NCI-H69 (cell line): ENCODE results near the gene CCDC68.
A peak's percentile ranks its signal among the peaks of the same experiment; 100 is the strongest.
"Not testable (repeated sequence)": the region's sequence is repeated elsewhere in the genome, so short reads cannot be mapped to it uniquely, and the experiment has no call there.

ENCODE experiments used
- DNase-seq: peaks from one replicate; lab custom pipeline; 2025; lab: John Stamatoyannopoulos, UW

CCDC68 gene, protein sequence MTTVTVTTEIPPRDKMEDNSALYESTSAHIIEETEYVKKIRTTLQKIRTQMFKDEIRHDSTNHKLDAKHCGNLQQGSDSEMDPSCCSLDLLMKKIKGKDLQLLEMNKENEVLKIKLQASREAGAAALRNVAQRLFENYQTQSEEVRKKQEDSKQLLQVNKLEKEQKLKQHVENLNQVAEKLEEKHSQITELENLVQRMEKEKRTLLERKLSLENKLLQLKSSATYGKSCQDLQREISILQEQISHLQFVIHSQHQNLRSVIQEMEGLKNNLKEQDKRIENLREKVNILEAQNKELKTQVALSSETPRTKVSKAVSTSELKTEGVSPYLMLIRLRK

DNA sequence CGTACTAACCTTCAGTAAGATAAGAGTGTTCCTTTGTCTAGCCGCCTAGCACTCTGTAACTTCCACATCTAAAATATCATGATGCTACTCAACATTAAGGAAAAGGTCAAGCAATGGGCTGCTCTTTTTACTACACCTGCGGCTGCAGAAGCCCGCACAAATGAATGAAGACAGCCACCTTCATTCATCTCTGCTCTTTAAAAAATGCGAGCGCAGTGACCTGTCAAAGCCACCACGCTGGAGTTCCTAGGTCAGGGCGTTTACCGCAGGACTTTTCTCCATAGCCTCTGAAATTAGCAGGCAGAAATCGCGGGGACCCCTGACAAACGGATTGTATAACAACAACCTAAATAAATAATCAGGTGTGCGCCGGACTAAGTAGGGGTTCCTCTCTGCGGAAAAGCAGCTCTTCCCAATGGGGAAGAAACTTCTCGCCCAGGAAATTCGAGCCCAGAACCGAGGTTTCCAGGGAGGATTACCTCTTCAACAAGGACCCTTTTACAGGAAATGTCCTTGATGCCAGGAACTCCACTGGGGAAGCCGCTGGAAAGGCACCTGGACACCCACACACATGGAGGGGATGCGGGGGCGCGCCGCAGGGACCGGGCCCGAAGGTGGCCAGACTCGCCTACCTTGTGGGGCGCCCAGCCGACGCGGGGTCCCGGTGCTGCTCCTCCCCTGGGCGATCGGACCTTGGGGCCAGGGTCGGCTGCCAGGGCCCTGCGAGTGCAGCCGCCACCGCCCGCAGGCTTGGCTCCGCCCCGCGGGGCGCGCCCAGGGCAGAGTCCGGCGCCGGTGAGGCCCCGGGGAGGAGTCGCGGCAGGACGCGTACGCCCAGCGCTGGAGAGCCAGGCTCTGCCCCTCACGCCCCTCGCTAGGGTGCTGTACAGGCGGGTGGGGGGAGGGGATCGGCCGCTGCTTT lies at the start of gene CCDC68:
TSS of gene CCDC68 (minus strand) at position 758 of the 922 bp plus-strand sequence. CDS start 16,670 bp downstream, outside the sequence.
- DNase-seq = peak; percentile 22

DNA sequence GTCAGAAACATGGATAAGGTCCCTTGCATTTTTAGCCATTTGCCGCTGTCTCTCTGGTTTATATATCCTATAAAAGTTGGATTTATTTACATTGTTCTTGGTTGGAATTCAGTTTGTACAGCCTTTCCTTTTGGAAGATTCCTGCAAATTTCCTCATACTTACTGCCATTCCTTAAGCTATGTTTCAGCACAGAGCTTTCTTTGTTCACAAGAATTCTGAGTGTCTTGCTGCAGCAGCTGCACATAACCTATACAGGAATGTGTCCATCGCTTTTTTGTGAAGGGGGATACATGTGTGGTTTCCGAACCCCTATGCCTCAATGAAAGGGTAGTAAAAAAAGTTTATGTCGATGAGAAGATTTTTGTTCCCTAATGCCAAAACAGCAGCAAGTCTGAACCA lies 48.3 kb upstream of the CCDC68 start:
- DNase-seq = no peak

DNA sequence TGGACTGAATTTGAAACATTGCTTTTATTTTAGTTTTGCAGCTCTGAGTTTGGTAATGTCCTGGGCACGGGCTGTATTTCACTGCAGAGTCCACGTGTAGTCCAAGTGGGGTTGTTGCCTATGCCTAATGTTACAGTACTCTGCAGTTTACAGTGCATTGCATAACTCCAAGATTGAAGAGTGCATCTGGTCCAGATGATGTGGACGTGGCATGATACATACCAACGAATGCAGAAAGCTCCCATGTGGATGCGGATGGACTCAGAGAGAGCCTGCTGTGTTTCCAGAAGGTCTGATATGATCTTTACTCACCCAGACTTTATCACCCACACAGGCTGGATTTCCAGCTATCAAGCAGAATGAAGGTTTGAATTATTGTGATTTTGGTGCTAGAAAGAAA lies 44.4 kb upstream of the CCDC68 start:
- no peak for DNase-seq

DNA sequence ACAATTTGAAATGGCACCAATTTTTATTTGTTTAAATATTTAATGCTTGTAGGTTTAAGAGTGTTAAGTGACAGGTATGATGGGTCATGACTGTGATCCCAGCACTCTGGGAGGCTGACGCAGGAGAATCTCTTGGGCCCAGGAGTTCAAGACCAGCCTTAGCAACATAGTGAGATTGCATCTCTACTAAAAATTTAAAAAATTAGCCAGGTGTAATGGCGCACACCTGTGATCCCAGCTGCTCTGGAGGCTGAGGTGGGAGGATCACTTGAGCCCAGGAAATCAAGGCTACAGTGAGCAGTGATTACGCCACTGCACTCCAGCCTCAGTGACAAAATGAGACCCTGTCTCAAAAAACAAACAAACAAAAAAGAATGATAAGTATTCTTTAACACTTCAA lies 43.0 kb upstream of the CCDC68 start:
- DNase-seq = no peak

DNA sequence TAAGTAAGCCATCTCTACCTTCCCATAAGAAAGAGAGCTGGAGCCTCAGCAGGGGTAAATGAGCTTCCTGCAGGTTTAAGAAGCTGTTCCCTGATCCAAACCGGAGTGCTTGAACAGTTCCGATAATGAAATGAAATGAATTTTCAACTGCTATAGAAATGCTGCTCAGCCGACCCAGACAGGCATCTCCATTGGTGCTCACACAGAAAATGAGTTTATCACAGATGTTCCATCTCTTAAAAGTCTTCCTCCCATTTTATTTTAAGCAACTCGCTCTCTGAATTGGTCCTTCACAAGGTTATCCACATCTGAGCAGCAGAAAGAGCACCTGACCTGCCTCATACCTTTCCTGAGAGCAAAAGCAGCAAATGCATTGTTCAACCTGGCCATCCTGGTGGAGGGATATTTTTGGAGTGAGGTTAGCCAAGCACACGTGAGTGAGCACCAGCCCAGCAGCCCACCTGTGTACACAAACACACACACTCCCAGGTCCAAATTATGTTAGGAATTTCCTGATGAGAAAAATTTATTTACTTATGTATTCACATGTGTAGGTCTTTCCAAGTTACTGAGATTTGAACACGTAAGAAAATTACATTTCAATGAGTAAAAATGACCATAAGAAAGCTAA lies 42.2 kb upstream of the CCDC68 start:
- peak; percentile 22 for DNase-seq

DNA sequence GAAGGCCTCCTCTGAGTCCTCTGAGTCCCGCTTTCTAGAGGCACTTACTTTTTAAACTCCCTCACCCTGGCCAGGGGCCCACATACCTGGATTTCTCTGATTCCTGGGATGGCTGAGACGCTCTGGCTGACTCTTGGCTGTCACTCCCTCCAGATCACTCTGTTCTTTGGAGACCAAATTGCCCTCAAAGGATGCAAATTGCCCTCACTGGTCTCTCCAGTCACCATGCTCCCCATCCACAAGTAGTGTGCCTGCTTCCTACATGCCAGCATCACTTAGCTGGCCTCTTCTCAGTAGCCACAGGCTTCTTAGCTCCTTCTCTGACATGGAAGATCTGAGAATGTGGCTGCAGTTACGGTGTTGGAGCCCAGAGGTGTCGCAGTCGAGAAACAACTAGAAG lies 41.3 kb upstream of the CCDC68 start:
- no peak for DNase-seq

DNA sequence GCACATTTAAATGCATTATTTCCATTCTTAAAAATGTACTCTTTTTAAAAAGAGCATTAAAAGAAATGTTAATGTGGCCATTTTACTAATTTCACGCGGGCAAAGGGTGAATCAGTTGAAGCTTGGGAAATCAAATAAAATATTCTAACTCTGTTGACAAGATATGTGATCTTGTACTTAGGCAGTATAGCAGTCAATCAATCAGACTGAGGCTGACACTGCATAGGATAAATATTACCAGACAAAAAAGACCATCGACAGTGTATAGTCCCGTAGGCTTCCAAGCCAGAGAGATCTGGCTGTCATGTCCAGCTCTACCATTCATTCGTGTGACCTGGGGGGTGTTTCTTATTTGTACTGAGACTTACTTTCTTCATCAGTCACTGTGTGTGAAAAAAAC lies 39.8 kb upstream of the CCDC68 start:
- DNase-seq = no peak

DNA sequence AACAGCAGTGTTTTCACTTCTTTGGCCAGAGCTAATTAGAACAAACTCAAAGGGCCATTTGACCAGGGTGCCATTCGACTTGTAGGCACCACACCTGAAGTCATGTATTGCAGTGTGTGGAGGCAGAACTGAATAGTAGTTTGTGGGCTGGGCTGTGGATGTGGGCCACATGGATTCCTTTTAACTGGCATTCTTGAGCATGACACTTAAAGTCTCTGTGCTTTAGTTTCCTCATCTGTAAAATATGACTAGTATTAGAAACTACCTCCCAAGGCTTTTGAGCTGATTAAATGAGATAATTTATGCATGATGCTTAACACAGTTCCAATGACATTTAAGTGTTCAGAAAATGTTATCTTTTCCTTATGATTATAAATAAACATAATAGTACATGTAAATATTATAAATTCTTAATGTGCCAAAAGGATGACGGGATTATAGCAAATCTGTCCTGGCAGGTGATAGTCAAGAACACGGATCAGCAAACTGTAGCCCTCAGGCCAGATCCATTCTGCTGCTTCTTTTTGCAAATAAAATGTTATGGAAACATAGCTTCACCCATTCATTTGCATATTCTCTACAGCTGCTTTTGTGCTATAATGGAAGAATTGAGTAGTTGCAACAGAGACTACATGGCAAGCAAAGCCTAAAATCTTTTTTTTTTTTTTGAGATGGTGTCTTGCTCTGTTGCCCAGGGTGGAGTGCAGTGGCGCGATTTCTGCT lies 36.3 kb upstream of the CCDC68 start:
- no peak for DNase-seq

DNA sequence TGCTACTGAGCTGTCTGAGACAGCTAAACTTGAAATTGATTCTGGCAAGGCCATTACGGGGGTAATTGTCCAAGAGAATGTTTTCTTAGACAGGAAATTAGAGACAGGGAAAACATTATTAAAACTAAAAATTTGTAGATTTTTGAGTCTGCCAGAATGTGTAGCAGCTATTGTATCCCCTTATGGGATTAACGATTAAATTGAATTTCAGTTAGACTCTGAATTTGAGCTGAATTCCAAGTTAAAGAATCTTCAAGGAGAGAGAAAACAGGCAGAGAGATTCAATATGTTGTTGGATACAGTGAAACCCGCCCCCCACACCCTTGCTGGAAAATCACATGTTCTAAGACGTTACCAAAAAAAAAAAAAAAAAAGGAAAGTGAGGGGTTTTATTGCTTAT lies 32.7 kb upstream of the CCDC68 start:
- DNase-seq = no peak

DNA sequence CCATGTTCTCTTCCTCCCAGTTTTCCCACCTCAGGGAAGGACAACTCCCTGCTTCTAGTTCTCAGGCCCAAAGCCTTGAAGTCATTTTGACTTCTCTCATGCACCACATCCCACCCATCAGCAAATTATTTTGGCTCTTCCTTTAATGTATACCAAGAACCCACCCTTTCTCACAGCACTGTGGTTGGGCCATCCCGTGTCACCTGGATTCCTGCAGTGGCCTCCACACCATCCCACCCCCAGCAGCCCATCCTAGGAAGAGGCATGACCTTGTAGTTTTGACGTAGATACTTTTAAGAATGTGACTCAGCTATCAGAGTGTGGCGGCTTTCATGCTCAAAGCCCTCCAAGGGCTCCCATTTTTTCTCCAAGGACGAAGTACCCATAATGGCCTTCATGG lies 25.6 kb upstream of the CCDC68 start:
- no peak for DNase-seq

DNA sequence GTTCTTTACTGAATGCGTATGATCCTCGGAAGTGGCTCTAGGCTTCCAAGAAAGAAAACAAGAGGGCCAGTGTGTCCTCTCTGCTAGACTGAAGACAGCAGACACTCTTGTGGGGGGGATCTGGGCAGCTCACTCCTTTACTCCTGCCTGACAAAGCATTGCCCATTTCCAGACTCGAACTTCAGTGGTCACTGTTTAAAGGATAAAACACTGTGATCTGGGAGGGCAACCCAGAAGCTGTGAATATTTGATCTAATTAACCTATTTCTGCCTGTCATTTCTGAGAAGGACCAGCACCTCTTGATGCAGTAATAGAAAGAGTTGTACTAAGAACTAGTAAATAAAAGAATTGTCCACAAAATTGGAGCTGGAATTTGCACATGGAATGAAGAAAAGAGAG lies 24.5 kb upstream of the CCDC68 start:
- DNase-seq = no peak

DNA sequence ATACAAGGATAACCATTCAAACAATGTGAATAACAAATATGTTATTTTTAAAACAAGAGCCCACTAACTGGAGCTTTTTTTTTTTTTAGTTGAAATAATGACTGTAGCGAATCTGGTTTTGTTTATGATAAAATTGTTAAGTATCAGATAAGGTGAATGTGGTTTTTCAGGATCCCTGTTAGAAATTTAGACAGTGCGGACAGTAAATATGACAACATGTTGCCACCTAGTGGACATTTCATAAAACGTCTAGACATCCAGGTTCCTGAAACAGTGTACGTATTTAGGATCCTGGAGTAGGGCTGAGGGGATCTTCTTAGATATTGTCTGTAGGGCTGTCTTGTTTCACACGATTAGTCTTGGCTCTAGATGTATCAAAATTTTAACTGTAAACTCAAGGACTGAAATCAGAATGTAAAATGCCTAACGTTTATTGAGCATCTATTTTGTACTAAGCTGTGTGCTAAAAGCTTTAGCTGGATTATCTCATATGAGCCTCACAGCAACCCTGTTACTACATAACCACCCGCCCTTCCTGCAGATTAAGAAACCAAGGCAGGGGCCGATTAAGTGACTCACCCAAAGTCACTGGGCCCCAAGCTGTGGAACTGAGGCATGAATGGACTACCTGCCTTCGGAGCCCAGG lies 23.9 kb upstream of the CCDC68 start:
- DNase-seq = peak; percentile 75

DNA sequence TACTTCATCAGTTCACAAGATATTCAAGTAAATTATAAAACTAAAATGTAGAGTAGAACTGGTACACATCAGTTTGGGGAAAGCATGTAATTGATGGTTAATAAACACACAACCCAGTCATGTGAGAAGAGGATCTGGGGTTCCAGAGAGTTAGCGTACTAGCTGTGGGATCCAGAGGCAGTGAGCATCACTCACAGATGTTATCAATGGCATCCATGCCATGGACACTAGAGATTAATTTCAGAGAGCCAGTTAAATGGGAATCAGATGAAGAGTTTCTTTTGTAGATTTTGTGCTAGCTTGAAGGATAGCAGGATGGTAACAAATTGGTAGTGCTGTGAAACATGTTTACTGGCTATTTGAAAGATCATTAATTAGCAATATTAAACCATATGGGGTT lies 21.8 kb upstream of the CCDC68 start:
- no peak for DNase-seq

DNA sequence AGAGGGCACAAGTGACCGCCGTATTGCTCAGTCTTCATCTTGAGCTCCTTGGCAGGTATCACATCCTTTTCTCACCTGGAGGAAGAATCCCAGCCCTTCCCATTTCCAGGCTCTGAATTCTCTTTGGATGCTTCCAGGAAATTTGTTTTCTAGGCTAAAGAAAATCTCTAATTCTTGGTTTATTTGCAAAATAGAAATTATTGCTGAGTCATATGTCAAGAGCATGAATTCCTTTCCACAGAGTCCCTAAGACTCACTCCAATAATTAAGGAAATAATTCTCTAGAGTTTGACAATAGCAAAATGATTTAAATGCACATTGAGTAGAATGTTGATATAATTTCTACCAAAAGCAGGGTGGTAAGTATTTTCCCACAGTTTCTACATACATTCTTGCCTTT lies 16.3 kb upstream of the CCDC68 start:
- no peak for DNase-seq

DNA sequence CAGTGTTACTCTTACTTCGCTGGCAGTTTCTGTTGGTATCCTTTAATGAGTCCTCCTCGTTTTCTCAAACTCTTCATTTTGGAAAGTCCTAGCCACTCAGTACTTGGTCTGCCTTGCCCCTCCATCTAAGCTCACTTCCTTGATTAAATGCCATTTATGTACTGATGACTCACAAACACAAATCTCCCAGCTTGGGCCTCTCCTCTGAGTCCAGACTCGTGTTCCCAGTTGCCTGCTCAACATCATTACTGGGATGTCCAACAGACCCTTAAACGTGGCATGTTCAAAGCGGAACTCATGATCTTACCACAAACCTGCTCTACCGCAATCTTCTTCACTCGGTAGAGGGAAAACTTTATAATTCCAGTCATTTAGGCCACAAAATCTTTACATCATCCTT lies 13.8 kb upstream of the CCDC68 start:
- no peak for DNase-seq

DNA sequence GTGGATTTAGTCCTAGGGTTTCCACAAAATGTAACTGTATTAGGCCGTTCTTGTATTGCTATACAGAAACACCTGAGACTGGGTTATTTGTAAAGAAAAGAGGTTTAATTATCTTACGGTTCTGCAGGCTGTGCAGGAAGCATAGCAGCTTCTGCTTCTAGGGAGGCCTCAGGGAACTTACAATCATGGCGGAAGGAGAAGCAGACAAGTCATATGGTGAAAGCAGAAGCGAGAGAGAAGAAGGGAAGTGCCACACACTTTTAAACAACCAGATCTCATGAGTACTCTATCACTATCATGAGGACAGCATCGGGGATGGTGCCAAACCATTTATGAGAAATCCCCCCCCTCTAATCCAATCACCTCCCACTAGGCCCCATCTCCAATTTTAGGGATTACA lies 9.5 kb upstream of the CCDC68 start:
- DNase-seq = no peak

DNA sequence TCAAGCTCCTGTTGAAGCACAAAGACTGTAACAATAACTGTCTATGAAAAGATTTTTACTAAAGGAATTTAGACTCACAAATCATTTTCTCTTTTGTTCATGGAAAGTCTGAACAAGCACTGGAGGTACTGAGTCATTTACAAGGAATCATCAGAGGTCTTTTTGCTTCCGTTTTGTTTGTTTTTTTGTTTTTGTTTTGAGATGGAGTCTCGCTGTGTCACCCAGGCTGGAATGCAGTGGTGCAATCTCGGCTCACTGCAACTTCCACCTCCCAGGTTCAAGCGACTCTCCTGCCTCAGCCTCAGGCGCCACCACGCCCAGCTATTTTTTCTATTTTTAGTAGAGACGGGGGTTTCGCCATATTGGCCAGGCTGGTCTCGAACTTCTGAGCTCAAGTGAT lies 9.0 kb upstream of the CCDC68 start:
- DNase-seq = not testable (repeated sequence)

DNA sequence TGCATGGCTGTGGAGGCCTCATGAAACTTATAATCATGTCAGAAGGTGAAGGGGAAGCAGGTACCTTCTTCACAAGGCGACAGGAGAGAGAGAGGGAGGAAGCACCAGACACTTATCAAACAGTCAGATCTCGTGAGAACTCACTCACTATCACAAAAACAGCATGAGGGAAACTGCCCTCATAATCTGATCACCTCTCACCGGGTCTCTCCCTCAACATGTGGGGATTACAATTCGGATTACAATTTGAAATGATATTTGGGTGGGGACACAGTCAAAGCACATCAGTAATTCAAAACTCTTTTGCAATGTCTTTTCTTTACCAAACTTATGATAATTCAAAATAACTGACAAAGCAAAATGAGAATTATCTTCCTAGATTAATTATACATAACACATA lies 8.5 kb upstream of the CCDC68 start:
- no peak for DNase-seq

DNA sequence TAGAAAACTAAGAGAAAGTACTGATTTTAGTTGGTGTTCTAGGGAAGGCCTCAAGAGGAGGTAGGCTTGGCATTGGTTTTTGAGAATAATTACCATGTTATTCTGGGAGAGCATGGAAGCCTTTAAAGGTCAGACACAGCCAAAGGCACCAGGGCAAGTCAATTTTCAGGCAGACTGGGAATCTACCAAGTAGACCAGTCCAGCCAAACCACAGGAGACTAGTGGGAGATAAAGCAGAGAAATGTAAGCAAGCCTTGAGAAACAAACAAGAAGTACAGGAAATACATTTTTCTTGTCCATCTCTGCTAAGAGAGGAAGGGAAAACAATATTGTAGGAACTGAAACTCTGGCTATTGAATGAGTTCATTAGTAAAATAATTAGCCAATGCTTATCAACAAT lies 5.5 kb upstream of the CCDC68 start:
- DNase-seq = no peak

DNA sequence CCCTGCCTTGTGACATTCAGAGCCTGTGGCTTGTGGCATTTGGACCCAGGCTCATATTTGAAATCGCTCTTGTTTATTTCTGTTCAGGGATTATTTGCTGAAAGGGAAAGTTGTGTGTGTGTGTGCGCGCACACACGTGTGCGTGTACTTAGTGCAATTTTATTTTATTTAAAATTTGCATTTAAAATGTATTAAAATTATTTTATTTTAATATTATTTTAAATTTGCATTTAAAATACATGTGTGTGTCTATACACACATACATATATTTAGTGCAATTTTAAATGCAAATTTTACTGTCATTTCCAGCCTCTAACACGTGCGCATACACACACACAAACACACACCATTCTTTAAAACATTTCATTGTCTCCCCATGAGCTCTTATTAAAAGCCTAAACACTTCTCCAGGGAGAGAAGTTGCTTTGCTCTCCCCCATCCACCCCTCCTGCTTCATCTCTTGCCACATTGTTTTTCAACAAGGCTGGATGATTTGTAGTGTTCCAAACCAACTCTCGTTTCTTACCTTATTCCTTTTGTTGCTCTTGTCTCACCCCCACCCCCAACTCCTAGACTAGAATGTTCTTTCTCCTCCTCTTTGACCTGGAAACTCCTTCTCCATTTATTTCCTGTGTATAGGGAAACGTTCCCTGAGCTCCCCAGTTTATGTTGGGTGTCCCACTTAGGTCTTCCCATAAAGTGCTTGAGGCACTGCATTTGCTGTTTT lies 3.8 kb upstream of the CCDC68 start:
- no peak for DNase-seq

DNA sequence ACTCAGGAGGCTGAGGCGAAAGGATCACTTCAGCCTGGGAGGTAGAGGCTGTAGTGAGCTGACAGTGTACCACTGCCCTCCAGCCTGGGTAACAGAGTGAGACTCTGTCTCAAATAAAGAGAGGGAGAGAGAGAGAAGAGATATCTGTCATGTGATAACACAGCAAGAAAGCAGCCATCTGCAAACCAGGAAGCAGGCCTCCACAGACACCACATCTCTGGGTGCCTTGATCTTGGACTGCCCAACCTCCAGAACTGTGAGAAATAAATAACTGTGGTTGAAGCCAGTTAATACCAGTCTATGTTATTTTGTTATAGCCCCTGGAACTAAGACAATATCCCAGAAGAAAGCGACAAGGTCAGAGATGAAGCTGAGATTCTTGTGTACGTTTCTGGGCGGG lies 2.6 kb upstream of the CCDC68 start:
- no peak for DNase-seq
